GM21526 (cell line): ENCODE results near the gene POU2F2.
A peak's percentile ranks its signal among the peaks of the same experiment; 100 is the strongest.

Experiments used
- ATAC-seq: cut with Tn5 transposase; IDR thresholded peaks from one replicate; pipeline ENCODE4 v1.9.1; 2021; ENCODE audit warnings: moderate library complexity; ENCODE audit not compliant: unreplicated experiment, low FRiP score

POU2F2 gene

GRCh38 chr19:42132030-42132628, at the start of gene POU2F2:
TSS of gene POU2F2 (minus strand) at chr19:42132446. CDS start at chr19:42132411, 35 bp downstream.
- peak; percentile 46 for ATAC-seq

GRCh38 chr19:42178791-42179674, 46.8 kb upstream of the POU2F2 start:
- ATAC-seq = no peak

- no peak for ATAC-seq
These were observed 45.4 kb upstream of the POU2F2 start for GRCh38 chr19:42177686-42178019.

DNA sequence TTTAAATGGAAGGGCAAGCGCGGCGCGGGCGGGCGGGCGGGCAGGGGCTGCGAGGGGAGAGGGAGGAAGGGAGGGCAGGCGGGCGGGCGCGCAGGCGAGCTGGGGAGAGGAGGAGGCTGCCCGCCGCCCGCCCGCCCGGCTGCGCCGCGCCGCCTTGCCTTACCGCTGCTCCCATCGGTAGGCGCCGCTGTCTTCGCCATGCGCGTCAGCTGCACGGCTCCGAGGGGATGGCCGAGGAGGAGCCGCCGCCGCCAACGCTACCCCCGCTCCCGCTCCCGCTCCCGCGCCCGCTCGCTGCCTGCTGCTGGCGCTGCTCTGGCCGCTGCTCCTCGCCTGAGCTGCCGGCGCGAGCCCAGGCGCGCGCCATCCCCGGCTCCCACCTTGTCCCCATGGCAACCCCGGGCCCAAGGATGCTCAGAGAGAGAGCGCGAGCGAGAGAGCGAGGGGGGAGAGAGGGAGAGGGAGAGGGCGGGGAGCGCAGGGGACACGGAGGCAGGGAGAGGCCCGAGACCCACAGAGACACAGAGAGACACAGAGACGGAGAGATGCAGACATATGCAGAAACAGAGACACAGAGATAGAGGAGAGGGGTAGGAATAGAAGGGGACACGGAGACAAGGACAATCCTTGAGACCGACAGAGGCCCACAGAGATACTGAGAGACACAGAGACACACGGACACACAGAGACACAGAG, 44.9 kb upstream of the POU2F2 start:
- no peak for ATAC-seq

- ATAC-seq = no peak
These were observed 44.4 kb upstream of the POU2F2 start for GRCh38 chr19:42176649-42176989.

DNA sequence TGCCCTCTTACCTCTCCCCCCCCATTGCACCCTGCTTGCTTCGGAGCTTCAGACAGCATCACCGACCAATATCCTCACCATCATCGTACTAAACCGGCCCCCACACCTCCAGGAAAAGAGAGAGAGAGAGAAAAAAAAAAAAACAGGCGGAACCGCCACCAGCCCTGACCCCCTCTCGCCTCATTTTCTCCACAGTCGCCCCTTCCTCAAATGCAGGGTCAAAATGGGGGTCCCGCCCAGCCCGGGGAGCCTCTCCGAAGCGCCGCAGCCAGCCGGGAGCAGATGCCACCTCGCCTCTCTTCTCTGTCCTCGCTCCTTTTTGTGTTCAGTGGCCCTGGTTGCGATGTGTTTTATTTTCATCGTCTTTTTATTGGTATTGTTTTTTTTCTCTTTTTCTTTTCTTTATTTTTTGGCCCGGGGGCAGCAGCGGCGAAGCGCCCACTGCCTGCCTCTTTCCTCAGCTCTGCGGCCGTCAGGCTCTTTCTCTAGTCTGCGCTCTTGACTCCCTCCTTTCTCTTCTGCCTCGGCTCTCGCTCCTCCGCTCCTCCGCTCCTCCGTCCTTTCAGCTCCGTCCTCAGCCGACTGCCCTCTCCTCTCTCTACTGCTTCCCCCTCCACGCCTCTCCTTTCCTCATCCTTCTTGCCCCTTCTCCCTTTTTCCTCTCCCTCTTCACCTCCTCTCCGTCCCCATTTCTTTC, 43.9 kb upstream of the POU2F2 start:
- ATAC-seq = no peak

GRCh38 chr19:42174958-42175734, 42.9 kb upstream of the POU2F2 start:
- ATAC-seq = no peak

- ATAC-seq = no peak
These were observed 41.9 kb upstream of the POU2F2 start for GRCh38 chr19:42174188-42174587.

- ATAC-seq = no peak
These were observed 41.4 kb upstream of the POU2F2 start for GRCh38 chr19:42173695-42174094.

DNA sequence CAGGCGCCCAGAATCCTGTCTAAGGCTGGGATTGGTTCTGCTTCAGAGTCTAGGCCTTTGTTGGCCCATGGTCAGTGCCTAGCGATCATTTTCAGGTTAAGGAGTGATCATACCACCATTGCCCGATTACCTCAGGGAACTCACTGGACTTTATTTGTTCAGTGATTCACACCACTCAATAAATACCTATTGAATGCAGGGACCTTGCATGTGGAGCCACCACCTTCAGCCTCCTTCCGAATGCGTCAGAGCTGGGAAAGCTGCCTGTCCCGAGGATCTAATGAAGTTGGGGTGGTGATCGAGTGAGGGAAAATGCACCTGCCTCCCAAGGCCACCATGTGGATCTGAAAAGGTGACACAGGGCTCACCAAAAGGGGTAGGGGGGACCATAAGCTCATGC, 40.0 kb upstream of the POU2F2 start:
- ATAC-seq = no peak

GRCh38 chr19:42170715-42171114, 38.5 kb upstream of the POU2F2 start:
- ATAC-seq = no peak

- ATAC-seq = no peak
These were observed 37.5 kb upstream of the POU2F2 start for GRCh38 chr19:42169486-42170413.

DNA sequence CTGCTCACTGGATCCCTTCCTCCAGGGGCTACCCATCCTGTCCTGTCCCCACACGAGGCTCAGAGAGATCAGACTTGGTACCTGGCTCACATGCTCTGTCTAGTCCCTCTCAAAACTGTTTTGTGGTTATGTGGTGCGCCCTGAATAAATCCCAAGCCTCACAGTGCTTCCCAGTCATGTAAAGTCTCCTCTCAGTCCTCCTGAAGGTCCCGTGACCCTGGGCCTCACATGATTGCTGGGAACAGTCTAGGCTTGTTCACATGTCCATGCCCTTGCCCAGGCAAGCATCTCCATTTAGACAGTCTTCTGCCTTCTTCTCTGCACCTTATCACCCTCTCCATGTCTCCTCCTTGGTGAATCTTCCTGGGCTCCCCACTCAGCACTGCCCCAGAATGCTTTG, 36.0 kb upstream of the POU2F2 start:
- ATAC-seq = no peak

DNA sequence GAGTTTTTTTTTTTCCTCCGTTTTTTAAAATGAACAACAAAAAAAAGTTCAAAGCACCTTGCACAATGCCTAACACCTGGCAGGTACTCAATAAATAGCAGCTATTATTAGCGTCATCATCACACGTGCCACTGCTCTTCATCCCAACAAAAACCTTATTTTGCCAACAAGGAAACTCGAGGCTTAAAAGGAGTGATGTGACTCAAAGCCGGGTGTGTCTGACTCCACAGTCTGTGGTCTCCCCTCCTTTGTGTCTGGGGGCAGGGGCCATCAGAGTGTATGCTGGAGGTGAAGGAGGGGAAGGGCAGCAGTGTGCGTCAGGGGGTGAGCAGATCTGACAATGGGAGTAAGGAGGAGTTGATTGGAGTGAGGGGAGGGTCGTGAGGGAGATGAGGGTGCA, 34.1 kb upstream of the POU2F2 start:
- ATAC-seq = no peak

- no peak for ATAC-seq
These were observed 32.9 kb upstream of the POU2F2 start for GRCh38 chr19:42165146-42165545.

DNA sequence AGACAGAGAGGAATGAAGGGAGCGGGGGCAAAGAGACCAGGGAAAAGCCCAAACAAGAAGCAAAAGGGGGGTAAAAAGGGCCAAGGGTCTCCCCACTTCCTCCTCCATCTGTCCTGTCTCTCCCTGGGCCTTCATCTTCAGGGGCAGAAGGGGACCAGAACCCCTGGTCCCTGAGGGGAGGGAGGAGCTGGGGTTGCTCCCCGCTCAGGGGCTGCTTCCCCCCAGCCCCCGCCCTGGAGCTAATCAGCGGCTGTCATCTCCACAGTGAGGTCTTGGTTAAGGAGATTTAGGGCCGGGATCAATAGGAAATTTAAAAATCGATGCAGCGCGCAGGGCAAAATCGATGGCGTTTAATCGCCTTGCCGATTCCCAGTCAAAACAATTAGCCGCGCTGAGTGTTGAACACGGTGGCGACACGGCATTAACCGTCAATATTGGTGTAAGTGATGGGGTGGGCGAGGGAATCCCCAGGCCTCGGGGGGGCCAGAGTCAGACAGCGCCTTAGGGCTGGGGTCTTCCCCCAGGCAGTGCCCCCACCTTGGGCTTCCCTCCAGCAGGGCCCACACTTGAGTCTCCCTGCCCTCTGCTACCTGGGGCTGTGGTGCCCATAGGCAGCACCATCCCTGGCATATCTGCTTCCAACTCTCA, 29.5 kb upstream of the POU2F2 start:
- ATAC-seq = no peak

DNA sequence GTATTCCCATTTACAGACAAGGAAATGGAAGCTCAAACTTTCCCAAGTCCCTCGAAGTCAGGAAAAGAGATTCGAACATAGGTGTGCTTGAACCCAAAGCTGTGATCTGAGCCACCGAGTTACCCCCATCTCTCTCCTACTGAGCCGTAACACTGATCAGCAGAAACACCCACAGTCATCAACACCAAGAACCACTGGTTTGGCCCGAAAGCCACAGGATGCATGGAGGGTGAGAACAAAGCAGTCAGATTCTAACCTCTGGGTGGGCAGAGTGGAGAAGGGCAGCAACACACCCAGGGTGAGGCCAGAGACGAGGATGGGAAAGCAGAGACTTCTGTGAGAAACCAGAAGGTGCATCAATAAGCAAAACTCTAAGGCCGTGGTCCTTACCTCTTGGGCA, 27.7 kb upstream of the POU2F2 start:
- ATAC-seq = no peak

DNA sequence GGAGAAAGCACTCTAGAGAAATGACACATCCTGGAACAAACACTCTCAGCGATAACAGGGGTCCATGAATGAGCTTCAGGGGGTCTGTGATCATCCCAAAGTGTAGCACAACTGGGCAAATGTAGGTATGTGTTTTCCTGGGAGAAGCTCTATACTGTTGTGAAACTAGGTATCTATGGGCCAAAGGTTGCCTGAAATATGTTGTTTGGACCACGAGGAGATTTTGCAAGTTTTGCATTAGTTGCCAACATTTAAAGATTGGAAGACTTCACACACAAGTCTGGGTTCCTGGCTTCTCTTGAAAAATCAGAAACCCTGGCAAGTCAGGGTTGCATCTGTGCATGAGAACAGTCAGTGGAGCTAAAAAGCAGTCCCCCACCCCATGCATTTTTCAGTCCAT, 26.7 kb upstream of the POU2F2 start:
- ATAC-seq = no peak

- ATAC-seq = no peak
These were observed 24.3 kb upstream of the POU2F2 start for GRCh38 chr19:42156571-42156970.
